ENCODE measurements around the gene TRAPPC12.

DNA sequence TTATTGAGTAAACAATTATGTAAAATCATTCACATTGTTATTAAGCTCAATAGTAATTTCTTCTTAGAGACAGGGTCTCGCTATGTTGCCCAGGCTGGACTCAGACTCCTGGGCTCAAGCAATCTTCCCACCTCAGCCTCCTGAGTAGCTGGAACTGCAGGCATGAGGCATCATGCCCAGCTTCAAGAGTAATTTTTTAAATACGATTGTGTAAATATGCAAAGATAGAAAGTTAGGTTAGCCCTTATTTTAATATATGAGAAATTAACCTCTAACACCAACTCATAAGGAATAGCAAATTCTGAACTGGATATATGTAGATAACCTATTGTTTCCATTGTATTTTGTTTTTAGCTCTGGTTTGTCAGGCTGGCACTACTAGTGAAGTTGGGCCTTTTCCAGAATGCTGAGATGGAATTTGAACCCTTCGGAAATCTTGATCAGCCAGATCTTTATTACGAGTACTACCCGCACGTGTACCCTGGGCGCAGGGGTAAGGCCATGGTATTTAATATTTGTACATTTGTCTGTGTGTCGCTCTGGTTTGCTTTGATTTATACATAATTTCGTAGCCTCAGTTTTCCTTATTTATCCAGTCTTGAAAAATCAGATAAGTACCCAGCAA is 44.8 kb downstream of the TRAPPC12 start:
- TF ChIP-seq, protein P1, sequence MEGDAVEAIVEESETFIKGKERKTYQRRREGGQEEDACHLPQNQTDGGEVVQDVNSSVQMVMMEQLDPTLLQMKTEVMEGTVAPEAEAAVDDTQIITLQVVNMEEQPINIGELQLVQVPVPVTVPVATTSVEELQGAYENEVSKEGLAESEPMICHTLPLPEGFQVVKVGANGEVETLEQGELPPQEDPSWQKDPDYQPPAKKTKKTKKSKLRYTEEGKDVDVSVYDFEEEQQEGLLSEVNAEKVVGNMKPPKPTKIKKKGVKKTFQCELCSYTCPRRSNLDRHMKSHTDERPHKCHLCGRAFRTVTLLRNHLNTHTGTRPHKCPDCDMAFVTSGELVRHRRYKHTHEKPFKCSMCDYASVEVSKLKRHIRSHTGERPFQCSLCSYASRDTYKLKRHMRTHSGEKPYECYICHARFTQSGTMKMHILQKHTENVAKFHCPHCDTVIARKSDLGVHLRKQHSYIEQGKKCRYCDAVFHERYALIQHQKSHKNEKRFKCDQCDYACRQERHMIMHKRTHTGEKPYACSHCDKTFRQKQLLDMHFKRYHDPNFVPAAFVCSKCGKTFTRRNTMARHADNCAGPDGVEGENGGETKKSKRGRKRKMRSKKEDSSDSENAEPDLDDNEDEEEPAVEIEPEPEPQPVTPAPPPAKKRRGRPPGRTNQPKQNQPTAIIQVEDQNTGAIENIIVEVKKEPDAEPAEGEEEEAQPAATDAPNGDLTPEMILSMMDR (optimal IDR thresholded peaks at IDR 0.05 in 1 of 3, IDR thresholded peaks at IDR 0.05 in 1 of 3, conservative IDR thresholded peaks at IDR 0.05 in 1 of 3; ENCODE audit: extremely low read depth in 1 of 3, insufficient read depth in 2 of 3, low read length in 3 of 3) = no peak
- TF ChIP-seq EZH2 (IDR thresholded peaks at IDR 0.05; ENCODE audit: low read length) = no peak
